ENCODE measurements around the gene SSH2. TPM values are rescaled to one million over a fixed set of nuclear protein-coding genes. Genes with fewer than 3 reads are reported as not detected.

SSH2 gene
- total and polyA plus RNA-seq, 2 of the 13 experiments (the other 11 are each of a cell fraction or from before 2014, with no cell fraction given), result 6.0 to 6.4 TPM

GRCh38 chr17:29617481-29618271, 312.4 kb downstream of the SSH2 start (continued):
- TF ChIP-seq KLF12 (CRISPR knock-in tag; IDR thresholded peaks at IDR 0.05; ENCODE audit: borderline replicate concordance) (peak; percentile 61; the same call in 1 of the 2 replicates), ZNF451 (CRISPR knock-in tag; IDR thresholded peaks at IDR 0.05) (no peak), ZBTB14 (CRISPR knock-in tag; IDR thresholded peaks at IDR 0.05) (no peak), ZFX (CRISPR knock-in tag; IDR thresholded peaks at IDR 0.05; ENCODE audit: low read depth) (peak; percentile 73), ZNF746 (CRISPR knock-in tag; IDR thresholded peaks at IDR 0.05) (no peak), ZNF263 (CRISPR knock-in tag; IDR thresholded peaks at IDR 0.05) (no peak), ZNF512B (CRISPR knock-in tag; IDR thresholded peaks at IDR 0.05; ENCODE audit: borderline replicate concordance) (no peak), ZNF292 (CRISPR knock-in tag; IDR thresholded peaks at IDR 0.05; ENCODE audit: borderline replicate concordance, low read depth) (0 out of 2 replicates have a peak, but pooled peaks have one; percentile 53), MATR3 (CRISPR knock-in tag; IDR thresholded peaks at IDR 0.05) (no peak), ZNF343 (CRISPR knock-in tag; IDR thresholded peaks at IDR 0.05) (peak; percentile 29; the same call in 1 of the 2 replicates), SAP130 (CRISPR knock-in tag; IDR thresholded peaks at IDR 0.05; ENCODE audit: low read depth) (peak; percentile 56), LCORL (IDR thresholded peaks at IDR 0.05) (no peak), LCORL (CRISPR knock-in tag; IDR thresholded peaks at IDR 0.05) (no peak; the same call in none of the 2 replicates), ZBTB33 (CRISPR knock-in tag; IDR thresholded peaks at IDR 0.05) (peak; percentile 25; the same call in 1 of the 2 replicates), XRCC5 (optimal IDR thresholded peaks at IDR 0.05; ENCODE audit: low read length) (peak; percentile 80)
- TF ChIP-seq, protein P1, sequence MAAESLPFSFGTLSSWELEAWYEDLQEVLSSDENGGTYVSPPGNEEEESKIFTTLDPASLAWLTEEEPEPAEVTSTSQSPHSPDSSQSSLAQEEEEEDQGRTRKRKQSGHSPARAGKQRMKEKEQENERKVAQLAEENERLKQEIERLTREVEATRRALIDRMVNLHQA (CRISPR knock-in tag; IDR thresholded peaks at IDR 0.05), result no peak
- TF ChIP-seq, protein P2, sequence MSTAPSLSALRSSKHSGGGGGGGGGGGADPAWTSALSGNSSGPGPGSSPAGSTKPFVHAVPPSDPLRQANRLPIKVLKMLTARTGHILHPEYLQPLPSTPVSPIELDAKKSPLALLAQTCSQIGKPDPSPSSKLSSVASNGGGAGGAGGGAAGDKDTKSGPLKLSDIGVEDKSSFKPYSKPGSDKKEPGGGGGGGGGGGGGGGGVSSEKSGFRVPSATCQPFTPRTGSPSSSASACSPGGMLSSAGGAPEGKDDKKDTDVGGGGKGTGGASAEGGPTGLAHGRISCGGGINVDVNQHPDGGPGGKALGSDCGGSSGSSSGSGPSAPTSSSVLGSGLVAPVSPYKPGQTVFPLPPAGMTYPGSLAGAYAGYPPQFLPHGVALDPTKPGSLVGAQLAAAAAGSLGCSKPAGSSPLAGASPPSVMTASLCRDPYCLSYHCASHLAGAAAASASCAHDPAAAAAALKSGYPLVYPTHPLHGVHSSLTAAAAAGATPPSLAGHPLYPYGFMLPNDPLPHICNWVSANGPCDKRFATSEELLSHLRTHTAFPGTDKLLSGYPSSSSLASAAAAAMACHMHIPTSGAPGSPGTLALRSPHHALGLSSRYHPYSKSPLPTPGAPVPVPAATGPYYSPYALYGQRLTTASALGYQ (CRISPR knock-in tag; IDR thresholded peaks at IDR 0.05), result no peak
- TF ChIP-seq, protein P3, sequence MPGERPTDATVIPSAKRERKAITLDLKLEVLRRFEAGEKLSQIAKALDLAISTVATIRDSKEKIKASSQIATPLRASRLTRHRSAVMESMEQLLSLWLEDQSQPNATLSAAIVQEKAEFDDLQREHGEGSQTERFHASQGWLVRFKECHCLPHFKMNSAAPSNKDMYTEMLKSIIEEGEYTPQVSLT (CRISPR knock-in tag; IDR thresholded peaks at IDR 0.05; ENCODE audit: borderline replicate concordance, low read depth), result no peak
- TF ChIP-seq, protein P4, sequence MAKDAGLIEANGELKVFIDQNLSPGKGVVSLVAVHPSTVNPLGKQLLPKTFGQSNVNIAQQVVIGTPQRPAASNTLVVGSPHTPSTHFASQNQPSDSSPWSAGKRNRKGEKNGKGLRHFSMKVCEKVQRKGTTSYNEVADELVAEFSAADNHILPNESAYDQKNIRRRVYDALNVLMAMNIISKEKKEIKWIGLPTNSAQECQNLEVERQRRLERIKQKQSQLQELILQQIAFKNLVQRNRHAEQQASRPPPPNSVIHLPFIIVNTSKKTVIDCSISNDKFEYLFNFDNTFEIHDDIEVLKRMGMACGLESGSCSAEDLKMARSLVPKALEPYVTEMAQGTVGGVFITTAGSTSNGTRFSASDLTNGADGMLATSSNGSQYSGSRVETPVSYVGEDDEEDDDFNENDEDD (CRISPR knock-in tag; IDR thresholded peaks at IDR 0.05; ENCODE audit: borderline replicate concordance), result 0 out of 2 replicates have a peak, but pooled peaks have one; percentile 36

Measured in HepG2 (cell line).